ENCODE measurements around the gene HACL1.

- TF ChIP-seq CTCF (IDR thresholded peaks at IDR 0.05 in 2 of 3, conservative IDR thresholded peaks at IDR 0.05 in 1 of 3; ENCODE audit: borderline replicate concordance in 1 of 3, insufficient read depth in 1 of 3, low read depth in 2 of 3, low read length in 2 of 3): no peak
- TF ChIP-seq POLR2AphosphoS5 (IDR thresholded peaks at IDR 0.05; ENCODE audit: low read depth, low read length): no peak
- TF ChIP-seq SRF (IDR thresholded peaks at IDR 0.05; ENCODE audit: low read depth): no peak
- no peak for TF ChIP-seq EZH2 (IDR thresholded peaks at IDR 0.05)
- no peak for TF ChIP-seq POLR2A (IDR thresholded peaks at IDR 0.05; ENCODE audit: borderline replicate concordance, extremely low read depth, insufficient read depth, insufficient read length)
- TF ChIP-seq ZNF274 (IDR thresholded peaks at IDR 0.05; ENCODE audit: low read depth, low read length): no peak
- TF ChIP-seq YY1 (IDR thresholded peaks at IDR 0.05; ENCODE audit: extremely low read depth, insufficient replicate concordance, low read depth, low read length): no peak
- TF ChIP-seq JUND (IDR thresholded peaks at IDR 0.05): no peak
- TF ChIP-seq CEBPB (IDR thresholded peaks at IDR 0.05; ENCODE audit: low read depth): no peak
Measured at GRCh38 chr3:15519096-15519495, 82.3 kb downstream of the HACL1 start.
